Myometrial cell (primary cell): Measurements from ENCODE around the gene ANKRD40. TPM values are rescaled to one million over a fixed set of nuclear protein-coding genes. Genes with fewer than 3 reads are reported as not detected.

Source experiments
- total RNA-seq: library from RNA; depleted of rRNA; stranded (reverse); fragments of >200 nt; gene quantifications from 2 replicates; pipeline ENCODE4 v1.2.3, GENCODE V29; 2015

Gene ANKRD40, protein sequence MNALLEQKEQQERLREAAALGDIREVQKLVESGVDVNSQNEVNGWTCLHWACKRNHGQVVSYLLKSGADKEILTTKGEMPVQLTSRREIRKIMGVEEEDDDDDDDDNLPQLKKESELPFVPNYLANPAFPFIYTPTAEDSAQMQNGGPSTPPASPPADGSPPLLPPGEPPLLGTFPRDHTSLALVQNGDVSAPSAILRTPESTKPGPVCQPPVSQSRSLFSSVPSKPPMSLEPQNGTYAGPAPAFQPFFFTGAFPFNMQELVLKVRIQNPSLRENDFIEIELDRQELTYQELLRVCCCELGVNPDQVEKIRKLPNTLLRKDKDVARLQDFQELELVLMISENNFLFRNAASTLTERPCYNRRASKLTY
- 20.2 and 22.9 TPM in 2 replicates for total RNA-seq

DNA sequence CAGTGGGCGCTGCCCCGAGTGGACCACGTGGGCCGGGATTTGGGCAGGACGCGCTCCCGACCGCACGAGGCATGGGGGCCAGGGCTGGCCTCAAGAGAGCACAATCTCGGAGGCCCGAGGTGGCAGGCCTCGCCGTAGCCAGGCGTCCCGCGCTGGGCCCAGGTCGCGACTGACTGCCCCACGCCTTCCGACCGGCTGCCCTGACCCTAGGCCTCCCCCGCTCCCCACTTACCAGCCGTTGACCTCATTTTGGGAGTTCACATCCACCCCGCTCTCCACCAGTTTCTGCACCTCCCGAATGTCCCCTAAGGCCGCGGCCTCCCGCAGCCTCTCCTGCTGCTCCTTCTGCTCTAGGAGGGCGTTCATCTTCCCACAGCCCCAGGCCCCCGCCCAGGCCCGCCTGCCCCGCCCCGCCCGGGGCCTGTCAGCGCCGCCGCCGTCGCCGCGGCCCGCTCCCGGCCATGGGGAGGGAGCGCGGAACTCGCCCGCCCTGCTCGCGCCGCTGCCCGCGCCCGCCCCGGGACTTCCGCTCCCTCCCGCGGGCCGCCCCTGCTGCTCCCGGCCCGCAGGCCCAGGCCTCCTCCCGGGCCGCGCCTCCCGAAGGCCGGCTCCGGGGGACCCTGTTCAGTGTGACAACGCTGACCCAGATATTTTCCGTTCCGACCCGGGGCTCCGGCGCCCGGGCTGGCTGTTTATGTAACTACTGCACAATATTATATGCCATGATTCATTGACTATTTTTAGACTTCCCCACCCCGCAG lies at the start of gene ANKRD40:
Gene ANKRD40, minus strand, starts transcription at position 626 of the 761 bp plus-strand sequence. Its CDS starts 260 bp downstream, at position 366.

DNA sequence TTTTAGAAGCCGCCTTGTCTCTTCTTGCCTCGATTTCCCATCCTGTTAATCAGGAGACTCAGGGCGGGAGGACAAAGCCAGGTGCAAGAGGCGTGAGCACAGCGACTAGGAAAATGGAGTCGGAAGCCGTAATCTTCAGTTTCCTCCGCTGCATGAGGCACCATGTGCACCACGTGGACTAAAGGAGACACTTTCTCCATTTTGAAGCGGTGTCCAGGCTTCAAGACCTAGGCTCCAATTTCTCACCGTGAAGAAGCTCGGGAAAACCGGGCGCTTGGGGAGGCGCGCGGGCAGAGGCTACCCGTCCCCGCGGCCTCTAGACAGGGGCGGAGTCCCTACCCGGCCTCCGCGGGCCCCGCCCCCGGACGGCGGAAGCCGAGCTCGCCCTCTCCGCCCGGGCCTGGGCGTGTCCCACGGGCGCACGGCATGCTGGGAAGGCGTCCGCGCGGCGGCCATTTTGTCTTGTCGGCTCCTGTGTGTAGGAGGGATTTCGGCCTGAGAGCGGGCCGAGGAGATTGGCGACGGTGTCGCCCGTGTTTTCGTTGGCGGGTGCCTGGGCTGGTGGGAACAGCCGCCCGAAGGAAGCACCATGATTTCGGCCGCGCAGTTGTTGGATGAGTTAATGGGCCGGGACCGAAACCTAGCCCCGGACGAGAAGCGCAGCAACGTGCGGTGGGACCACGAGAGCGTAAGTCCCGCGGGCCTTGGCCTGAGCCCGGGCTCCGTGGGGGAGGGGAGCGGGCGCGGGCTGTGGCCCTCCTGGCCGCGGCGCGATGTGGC lies 11.6 kb upstream of the ANKRD40 start, which contains the start of gene LUC7L3:
Gene LUC7L3, plus strand, starts transcription at position 460 of the 780 bp plus-strand sequence. Its CDS starts 130 bp downstream, at position 590.

Other genes starting within 250 kb of the ANKRD40 start
- not detected in 2 replicates for gene CHAD, start 239.0 kb downstream of the ANKRD40 start, total RNA-seq
- gene RSAD1, start 229.1 kb downstream of the ANKRD40 start, total RNA-seq, result 12.9 and 19.3 TPM in 2 replicates
- gene MYCBPAP, start 199.5 kb downstream of the ANKRD40 start, total RNA-seq, result 1.2 TPM in 1 of 2 replicates, not detected in the other
- gene EPN3, start 175.2 kb downstream of the ANKRD40 start, total RNA-seq, result under 0.01 TPM in 1 of 2 replicates, not detected in the other
- 64.9 and 75.2 TPM in 2 replicates for gene SPATA20, start 160.7 kb downstream of the ANKRD40 start, total RNA-seq
- gene CACNA1G, start 147.2 kb downstream of the ANKRD40 start, total RNA-seq, result not detected in 2 replicates
- 1.7 and 4.1 TPM in 2 replicates for gene ABCC3, start 73.0 kb downstream of the ANKRD40 start, total RNA-seq
- 16.7 and 39.2 TPM in 2 replicates for gene LUC7L3, start 11.7 kb upstream of the ANKRD40 start, total RNA-seq
- gene ANKRD40CL, start 59.6 kb upstream of the ANKRD40 start, total RNA-seq, result not detected in 2 replicates
- not detected in 2 replicates for gene WFIKKN2, start 127.7 kb upstream of the ANKRD40 start, total RNA-seq
- gene TOB1, start 158.4 kb upstream of the ANKRD40 start, total RNA-seq, result 9.8 and 10.6 TPM in 2 replicates